Endothelial cell of umbilical vein (primary cell): ENCODE results near the gene DNAJC8. TPM values are rescaled to one million over a fixed set of nuclear protein-coding genes. Genes with fewer than 3 reads are reported as not detected.

ENCODE experiments used
- BruUV-seq: library from RNA; stranded (reverse); fragments of 400-500 nt; replicated peaks from 2 replicates; lab custom pipeline; 2021; lab: Mats Ljungman, UMichigan
- CTCF ChIA-PET: fragments of 300-600, 350-600 bp; sonication (Branson Sonifier 250); formaldehyde crosslinking; loops from one replicate; lab custom pipeline; 2021; ENCODE audit warnings: antibody characterized with exemption, inconsistent platforms; lab: Charles Lee
- POLR2A ChIA-PET: fragments of 300-600, 350-600 bp; sonication (Branson Sonifier 250); formaldehyde crosslinking; loops from one replicate; lab custom pipeline; 2021; ENCODE audit warnings: antibody characterized with exemption, inconsistent platforms; lab: Charles Lee
- DNase-seq: peaks from one replicate; pipeline ENCODE4 v3.0.0-alpha.2; 2011; ENCODE audit warnings: low read depth, low spot score
- FAIRE-seq: peaks from 2 replicates; lab custom pipeline; 2011; peaks lifted over from hg19 to GRCh38; lab: Jason Lieb, UNC
- H2AFZ ChIP-seq: 2 replicates; pipeline ENCODE4 v1.6.0; 2012; ENCODE audit warnings: low read depth, low read length, control low read depth, inconsistent platforms
- H3K27ac ChIP-seq: 2 replicates; pipeline ENCODE4 v1.5.1; 2011; ENCODE audit warnings: low read depth, mild to moderate bottlenecking, control low read depth, low read length, moderate library complexity; ENCODE audit not compliant: insufficient read depth
- H3K27me3 ChIP-seq, 2 experiments: 2 replicates each; pipeline versions ENCODE4 v1.6.0 to v1.6.1; 2011; ENCODE audit warnings: low read length in 2 of 2, mixed read lengths in 1 of 2; ENCODE audit not compliant: control insufficient read depth in 2 of 2, insufficient read depth in 2 of 2
- H3K36me3 ChIP-seq, 2 experiments: 2 replicates in 1 of 2; 3 replicates in 1 of 2; pipeline ENCODE4 v1.5.1; 2011; ENCODE audit warnings: low read length in 2 of 2, mild to moderate bottlenecking in 1 of 2, moderate library complexity in 1 of 2; ENCODE audit not compliant: control insufficient read depth in 2 of 2, insufficient read depth in 2 of 2; ENCODE audit errors: extremely low read depth in 1 of 2
- H3K4me1 ChIP-seq: 3 replicates; pipeline ENCODE4 v1.5.1; 2011; ENCODE audit warnings: mild to moderate bottlenecking, low read length; ENCODE audit not compliant: control insufficient read depth, insufficient read depth; ENCODE audit errors: extremely low read depth
- H3K4me2 ChIP-seq: 2 replicates; pipeline ENCODE4 v1.6.1; 2011; ENCODE audit warnings: low read length, control low read depth, mixed read lengths; ENCODE audit not compliant: insufficient read depth
- H3K4me3 ChIP-seq, 3 experiments: fragments of 200-600 bp in 1 of 3; sonication (generic), shearing (Covaris generic) in 1 of 3; replicated peaks in 1 of 3; 2 replicates each; pipeline ENCODE4 v1.5.1; 2011 to 2016; ENCODE audit warnings: control low read depth in 3 of 3, low read length in 3 of 3, mild to moderate bottlenecking in 2 of 3, inconsistent platforms in 1 of 3, low read depth in 1 of 3, moderate library complexity in 1 of 3; ENCODE audit not compliant: insufficient read depth in 1 of 3
- H3K79me2 ChIP-seq: 2 replicates; pipeline ENCODE4 v1.6.0; 2012; ENCODE audit warnings: low read length, inconsistent platforms; ENCODE audit not compliant: control insufficient read depth, insufficient read depth
- H3K9ac ChIP-seq: replicated peaks from 2 replicates; pipeline ENCODE3; 2011; ENCODE audit warnings: low read length, control low read depth; ENCODE audit not compliant: insufficient read depth; ENCODE audit errors: extremely low read depth
- H3K9me1 ChIP-seq: replicated peaks from 3 replicates; pipeline ENCODE4 v1.6.0; 2011; ENCODE audit warnings: mild to moderate bottlenecking, low read length; ENCODE audit not compliant: control insufficient read depth, insufficient read depth; ENCODE audit errors: extremely low read depth
- H3K9me3 ChIP-seq: replicated peaks from 2 replicates; pipeline ENCODE4 v1.5.1; 2012; ENCODE audit warnings: low read length, inconsistent platforms; ENCODE audit not compliant: control insufficient read depth, insufficient read depth
- H4K20me1 ChIP-seq: replicated peaks from 2 replicates; pipeline ENCODE3; 2011; ENCODE audit warnings: mild to moderate bottlenecking, low read length; ENCODE audit not compliant: control insufficient read depth, insufficient read depth; ENCODE audit errors: extremely low read depth
- CTCF ChIP-seq, 2 donors: IDR thresholded peaks; 1 replicate in 1 of 2; 2 replicates in 1 of 2; pipeline ENCODE4 v1.5.1; 2011; ENCODE audit warnings: low read length in 2 of 2, mild to moderate bottlenecking in 2 of 2, moderate library complexity in 2 of 2, control low read depth in 1 of 2, inconsistent platforms in 1 of 2, low read depth in 1 of 2; ENCODE audit not compliant: insufficient read depth in 1 of 2; ENCODE audit errors: extremely low read depth in 1 of 2
- EZH2 ChIP-seq: IDR thresholded peaks from 2 replicates; pipeline ENCODE4 v1.6.1; 2012; ENCODE audit warnings: borderline replicate concordance, low read depth, mild to moderate bottlenecking, moderate library complexity, low read length, inconsistent platforms; ENCODE audit not compliant: severe bottlenecking
- FOS ChIP-seq: IDR thresholded peaks from 2 replicates; pipeline ENCODE4 v1.6.1; 2011; ENCODE audit warnings: mild to moderate bottlenecking, low read length, moderate library complexity, borderline replicate concordance; ENCODE audit not compliant: insufficient read depth
- GATA2 ChIP-seq: IDR thresholded peaks from 2 replicates; pipeline ENCODE4 v1.7.0; 2011; ENCODE audit warnings: low read depth, mild to moderate bottlenecking, moderate library complexity, mixed read lengths, low read length; ENCODE audit not compliant: insufficient read length, insufficient read depth
- JUN ChIP-seq: IDR thresholded peaks from 2 replicates; pipeline ENCODE4 v1.6.1; 2011; ENCODE audit warnings: borderline replicate concordance, low read depth; ENCODE audit not compliant: insufficient read length, insufficient read depth
- MAX ChIP-seq: IDR thresholded peaks from 2 replicates; pipeline ENCODE4 v1.6.1; 2011; ENCODE audit not compliant: insufficient read depth, insufficient read length
- MYC ChIP-seq: IDR thresholded peaks from one replicate; pipeline ENCODE4 v1.6.1; 2011; ENCODE audit warnings: mild to moderate bottlenecking, low read depth, low read length
- POLR2A ChIP-seq: IDR thresholded peaks from 2 replicates; pipeline ENCODE4 v1.6.1; 2012; ENCODE audit warnings: low read depth, mild to moderate bottlenecking, control low read depth, low read length
- POLR2AphosphoS5 ChIP-seq: IDR thresholded peaks from 2 replicates; pipeline ENCODE4 v1.6.1; 2012; ENCODE audit warnings: low read depth, mild to moderate bottlenecking, control low read depth, low read length, moderate library complexity; ENCODE audit not compliant: insufficient read depth
- dilution Hi-C: fragments of 300-500 bp; cut with MboI; formaldehyde crosslinking; loops from one replicate; pipeline ENCODE4 v1.15.0; 2019; ENCODE audit warnings: low sequenced_read_pairs; ENCODE audit not compliant: extremely low pct_ligation_motif_present
- intact Hi-C: fragments of 100-400 bp; cut with micrococcal nuclease; formaldehyde crosslinking; loops from one replicate; pipeline ENCODE4 v1.10.0; 2022
- polyA plus RNA-seq, 4 experiments: library from polyadenylated mRNA; depleted of rRNA in 3 of 4; stranded (reverse) in 3 of 4; unstranded in 1 of 4; fragments of >200 nt; gene quantifications; 2 replicates each; pipeline versions ENCODE4 v1.2.1 to v1.2.3, GENCODE V29; 2011 to 2012; ENCODE audit warnings: missing spikeins in 1 of 4
- total RNA-seq: library from RNA; stranded (reverse); gene quantifications from 2 replicates; pipeline ENCODE4 v1.2.3, GENCODE V29; 2021

The DNAJC8 gene
- total and polyA plus RNA-seq, 2 donors (not counting 3 experiments of a cell fraction or from before 2014, with no cell fraction given) = 71.0 to 106 TPM

- Histone ChIP-seq H3K9me1 (no peaks in the 10 kb centered on the region), H3K9me3 (no peaks in the 10 kb centered on the region), H3K4me1 (peaks cover 3% of the 10 kb centered on the region), H2AFZ (peak overlapping the region; percentile 99), H3K36me3 (no peaks in the 10 kb centered on the region), H3K27ac (no peak overlapping the region), H3K4me2 (no peak overlapping the region), H3K79me2 (no peaks in the 10 kb centered on the region), H4K20me1 (no peaks in the 10 kb centered on the region), H3K4me3 (no peak overlapping the region), H3K27me3 (no peaks in the 10 kb centered on the region), H3K9ac (no peak overlapping the region)
- ChIA-PET CTCF (interaction anchor here (1.2 to 1.3 kb wide), 2 partner anchors 99 to 334 kb away, joined by 3 to 5 read pairs; no protein-coding TSS in a partner anchor), POLR2A (no interaction called here)
- intact Hi-C loops = no loop called here
- FAIRE-seq (no peak), DNase-seq (peak; percentile 24)
- dilution Hi-C loops = no loop called here
- TF ChIP-seq GATA2 (no peak), POLR2A (no peak)
- no TSS peak for BruUV-seq
Observed at GRCh38 chr1:28190996-28191645, 41.7 kb downstream of the DNAJC8 start.

GRCh38 chr1:28190337-28190979, 42.4 kb downstream of the DNAJC8 start:
- POLR2A ChIA-PET = no interaction called here
- FAIRE-seq (peak; percentile 54), DNase-seq (no peak)
- Histone ChIP-seq H3K4me1 (peaks cover 3% of the 10 kb centered on the region), H3K9ac (no peak overlapping the region), H3K9me1 (no peaks in the 10 kb centered on the region), H3K9me3 (no peaks in the 10 kb centered on the region), H3K4me2 (no peak overlapping the region), H3K79me2 (no peaks in the 10 kb centered on the region), H2AFZ (peak overlapping the region; percentile 99), H3K27ac (no peak overlapping the region), H3K36me3 (no peaks in the 10 kb centered on the region), H4K20me1 (no peaks in the 10 kb centered on the region), H3K4me3 (no peak overlapping the region), H3K27me3 (no peaks in the 10 kb centered on the region)
- CTCF ChIA-PET = interaction anchor here (1.3 kb wide), 1 partner anchor 99 kb away, joined by 5 read pairs; no protein-coding TSS in a partner anchor
- intact Hi-C loops (no loop called here), dilution Hi-C loops (no loop called here)
- TF ChIP-seq JUN (no peak), MAX (no peak), EZH2 (no peak), CTCF (IDR thresholded peaks at IDR 0.05; ENCODE audit: extremely low read depth in 1 of 2, insufficient read depth in 1 of 2, low read depth in 1 of 2, low read length in 2 of 2) (no peak), POLR2A (no peak), GATA2 (no peak), MYC (no peak), FOS (no peak), POLR2AphosphoS5 (no peak)
- no TSS peak for BruUV-seq
